Measurements from ENCODE around the gene HUS1B.

Gene HUS1B

DNA sequence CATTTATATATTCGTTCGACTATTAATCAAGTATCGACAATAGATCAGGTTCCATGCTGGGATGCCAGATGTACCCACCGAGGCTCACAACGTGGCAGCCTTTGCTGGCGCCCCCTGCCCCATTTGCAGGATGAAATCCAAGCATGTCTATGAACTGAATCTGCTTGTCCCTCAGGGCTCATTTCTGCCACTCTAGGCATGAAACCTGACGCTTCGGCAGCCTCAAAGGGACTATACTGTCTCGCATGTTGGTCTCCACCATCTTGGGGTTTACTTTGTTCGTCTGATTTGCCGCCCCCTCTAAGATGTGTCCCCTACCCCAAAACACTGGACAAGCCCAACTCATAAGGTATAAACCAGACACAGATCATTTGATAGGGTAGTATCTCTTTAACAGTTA, 36.7 kb downstream of the HUS1B start:
- DNase-seq: no peak

DNA sequence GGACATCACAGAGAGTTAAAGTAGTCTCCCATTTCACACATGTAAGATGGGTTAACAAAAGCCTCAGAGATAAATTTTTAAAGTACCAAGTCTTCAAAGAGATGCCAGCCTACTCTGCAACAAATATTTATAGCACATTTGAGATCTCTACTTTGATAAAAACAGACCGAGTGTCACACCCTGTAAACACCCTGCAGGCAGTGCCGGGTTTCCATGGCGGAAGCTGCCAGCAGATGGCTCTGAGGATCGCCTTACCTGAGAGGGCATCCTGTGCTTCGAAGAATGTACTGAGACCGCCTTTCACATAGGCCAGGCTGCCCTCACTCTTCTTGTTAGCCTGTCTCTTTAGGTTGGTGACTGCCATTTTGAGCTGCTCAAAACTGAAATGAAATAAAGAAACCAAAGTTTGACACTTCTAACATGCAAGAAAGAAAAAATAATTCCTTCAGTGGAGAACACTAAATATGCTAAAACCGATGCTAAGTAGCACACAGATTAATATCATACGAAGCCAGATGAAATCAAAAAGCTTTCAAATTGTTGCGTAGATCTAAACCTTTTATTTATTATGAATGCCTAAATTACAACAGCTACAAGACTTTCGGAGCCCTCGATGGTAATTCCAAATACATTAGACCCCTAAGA, 39.3 kb downstream of the HUS1B start:
- DNase-seq: no peak

DNA sequence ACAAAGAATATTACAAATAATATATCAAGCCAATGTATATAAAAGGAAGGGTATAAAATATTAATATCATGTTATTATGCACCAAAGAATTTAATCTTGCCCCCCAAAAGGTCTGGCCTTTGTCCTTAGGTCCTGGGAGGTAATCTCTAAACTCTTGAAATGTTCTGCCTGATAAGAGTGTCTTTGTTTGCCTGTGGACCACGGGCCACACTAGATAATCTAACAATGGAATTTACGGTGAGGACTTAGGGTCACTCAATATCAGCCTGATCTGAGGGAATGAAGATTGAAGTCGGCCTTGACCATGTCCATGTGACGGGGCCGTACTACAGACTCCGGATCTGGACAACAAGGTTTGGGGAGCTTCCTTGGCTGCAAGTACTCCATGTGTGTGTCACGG, 42.9 kb downstream of the HUS1B start:
- no peak for DNase-seq

DNA sequence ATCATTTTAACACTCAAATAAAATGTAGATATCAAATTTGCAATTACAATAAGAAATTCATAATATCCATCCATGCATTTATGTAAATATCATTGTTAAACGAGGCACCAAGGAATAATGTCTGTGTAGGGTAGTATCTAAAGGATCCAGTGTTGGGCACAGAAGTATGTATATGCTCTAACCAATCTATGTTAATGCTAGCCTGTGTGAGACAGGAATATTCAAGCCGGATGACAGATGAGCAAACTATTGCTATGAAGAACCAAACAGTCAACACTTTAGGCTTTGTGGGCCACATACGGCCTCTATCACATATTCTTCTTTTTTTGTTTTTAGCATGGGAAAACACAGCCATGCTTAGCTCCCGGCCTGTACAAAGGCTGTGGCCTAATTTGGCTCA, 45.0 kb downstream of the HUS1B start:
- no peak for DNase-seq

DNA sequence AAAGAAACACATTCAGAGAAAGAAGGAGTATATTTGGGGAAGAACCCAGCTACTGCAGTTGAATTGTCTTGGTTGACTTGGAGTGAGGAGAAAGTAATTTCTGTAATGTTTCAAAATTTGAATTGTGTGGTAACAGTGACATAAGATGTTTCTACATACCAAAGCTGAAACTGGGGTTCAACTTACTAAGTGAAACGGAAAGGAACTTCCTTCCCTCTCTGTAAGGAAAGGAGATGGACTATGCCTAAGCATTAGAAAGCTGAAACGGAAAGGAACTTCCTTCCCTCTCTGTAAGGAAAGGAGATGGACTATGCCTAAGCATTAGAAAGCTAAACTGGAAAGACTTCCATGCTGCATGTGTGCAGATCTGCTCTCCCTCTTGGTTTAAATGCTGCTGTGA, 46.0 kb downstream of the HUS1B start:
- DNase-seq: no peak

DNA sequence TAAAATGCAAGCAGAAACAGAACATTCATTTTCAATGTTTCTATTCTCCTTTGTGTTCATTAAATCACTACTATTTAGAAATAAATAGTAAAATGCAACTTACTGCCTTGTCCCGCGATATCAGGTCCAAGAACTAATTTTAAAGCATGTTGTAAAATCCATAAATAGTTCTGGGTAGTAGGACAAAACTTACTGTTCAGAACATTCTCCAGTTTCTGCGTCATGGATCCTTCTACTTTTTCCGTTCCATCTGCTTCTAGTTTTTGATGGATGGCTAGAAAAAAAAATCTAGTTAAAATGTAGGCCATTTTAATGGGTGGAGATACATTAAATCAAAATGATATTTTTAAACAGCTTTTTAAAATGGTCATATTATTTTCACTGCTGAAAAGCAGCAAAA, 47.0 kb downstream of the HUS1B start:
- DNase-seq: no peak

DNA sequence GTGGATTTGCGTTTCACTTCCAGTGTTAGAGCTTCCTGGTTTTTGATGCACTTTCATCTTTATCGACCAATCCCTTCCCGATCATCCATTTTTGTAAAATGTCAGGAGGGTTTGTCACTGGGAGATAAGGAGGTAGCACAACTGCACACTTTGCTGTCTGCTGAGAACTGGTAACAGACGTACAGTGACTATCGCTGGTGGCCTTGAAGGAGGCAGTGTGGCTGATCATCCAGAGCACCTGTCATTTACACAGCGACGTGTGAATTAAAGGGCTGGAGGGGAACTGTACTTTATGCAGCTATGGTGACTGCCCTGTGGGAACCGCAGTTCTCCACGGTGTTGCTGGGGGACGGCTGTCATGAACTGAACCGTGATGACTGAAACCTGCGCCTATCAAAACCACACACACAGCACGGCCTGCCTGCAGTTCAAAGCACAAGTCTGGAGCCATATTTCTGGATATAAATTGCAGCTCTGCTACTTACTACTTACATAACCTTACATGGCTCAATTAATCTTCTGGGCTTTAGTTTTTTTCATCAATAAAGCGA, 50.0 kb downstream of the HUS1B start:
- DNase-seq: no peak
